Keratinocyte (primary cell): ENCODE results near the gene LRRC63. TPM values are rescaled to one million over a fixed set of nuclear protein-coding genes. Genes with fewer than 3 reads are reported as not detected.

ENCODE experiments used
- DNase-seq: peaks from one replicate; pipeline ENCODE4 v3.0.0-alpha.2; 2011; ENCODE audit warnings: low read depth, missing footprints, low spot score
- FAIRE-seq: peaks from 2 replicates; lab custom pipeline; 2011; peaks lifted over from hg19 to GRCh38; lab: Jason Lieb, UNC
- H2AFZ ChIP-seq: 2 replicates; pipeline ENCODE4 v1.6.0; 2012; ENCODE audit warnings: low read length, control low read depth, inconsistent platforms; ENCODE audit not compliant: control insufficient read depth
- H3K27ac ChIP-seq: 2 replicates; pipeline ENCODE4 v1.5.1; 2011; ENCODE audit warnings: low read length; ENCODE audit not compliant: control insufficient read depth, insufficient read depth
- H3K27me3 ChIP-seq: 3 replicates; pipeline ENCODE4 v1.6.0; 2011; ENCODE audit warnings: low read length; ENCODE audit not compliant: control insufficient read depth, insufficient read depth; ENCODE audit errors: extremely low read depth
- H3K36me3 ChIP-seq, 2 experiments: 2 replicates in 1 of 2; 3 replicates in 1 of 2; pipeline ENCODE4 v1.5.1; 2011; ENCODE audit warnings: low read length in 2 of 2, mild to moderate bottlenecking in 1 of 2; ENCODE audit not compliant: control insufficient read depth in 2 of 2, insufficient read depth in 2 of 2; ENCODE audit errors: extremely low read depth in 1 of 2
- H3K4me1 ChIP-seq: 3 replicates; pipeline ENCODE4 v1.5.1; 2011; ENCODE audit warnings: low read length; ENCODE audit not compliant: control insufficient read depth, insufficient read depth; ENCODE audit errors: extremely low read depth
- H3K4me2 ChIP-seq: 3 replicates; pipeline ENCODE4 v1.6.0; 2011; ENCODE audit warnings: low read depth, low read length; ENCODE audit not compliant: control insufficient read depth, insufficient read depth; ENCODE audit errors: extremely low read depth
- H3K4me3 ChIP-seq, 3 experiments: fragments of 200-600 bp in 1 of 3; sonication (generic) in 1 of 3; 2 replicates in 2 of 3; 3 replicates in 1 of 3; pipeline ENCODE4 v1.5.1; 2011 to 2016; ENCODE audit warnings: low read length in 3 of 3, mild to moderate bottlenecking in 3 of 3, control low read depth in 2 of 3, inconsistent platforms in 1 of 3, low read depth in 1 of 3, mixed read lengths in 1 of 3, mixed run types in 1 of 3, moderate library complexity in 1 of 3; ENCODE audit not compliant: control insufficient read depth in 2 of 3, insufficient read depth in 2 of 3; ENCODE audit errors: extremely low read depth in 1 of 3
- H3K79me2 ChIP-seq: 2 replicates; pipeline ENCODE4 v1.6.0; 2012; ENCODE audit warnings: low read length; ENCODE audit not compliant: control insufficient read depth, insufficient read depth
- H3K9ac ChIP-seq: 3 replicates; pipeline ENCODE4 v1.6.0; 2011; ENCODE audit warnings: low read length; ENCODE audit not compliant: control insufficient read depth, insufficient read depth; ENCODE audit errors: extremely low read depth
- H3K9me1 ChIP-seq: 3 replicates; pipeline ENCODE4 v1.6.0; 2011; ENCODE audit warnings: low read length; ENCODE audit not compliant: control insufficient read depth, insufficient read depth; ENCODE audit errors: extremely low read depth
- H3K9me3 ChIP-seq: 2 replicates; pipeline ENCODE4 v1.5.1; 2012; ENCODE audit warnings: low read depth, low read length; ENCODE audit not compliant: control insufficient read depth
- H4K20me1 ChIP-seq: 3 replicates; pipeline ENCODE4 v1.6.0; 2011; ENCODE audit warnings: low read length; ENCODE audit not compliant: control insufficient read depth, insufficient read depth; ENCODE audit errors: extremely low read depth
- EZH2 ChIP-seq: IDR thresholded peaks from one replicate; pipeline ENCODE4 v1.6.1; 2012; ENCODE audit warnings: inconsistent platforms, mild to moderate bottlenecking, low read length, moderate library complexity
- dilution Hi-C: fragments of 300-500 bp; cut with MboI; formaldehyde crosslinking; loops from one replicate; pipeline ENCODE4 v1.7.0; 2020; ENCODE audit warnings: low sequenced_read_pairs; ENCODE audit not compliant: extremely low pct_ligation_motif_present
- polyA plus RNA-seq, 5 experiments: library from polyadenylated mRNA; depleted of rRNA in 3 of 5; stranded (reverse) in 3 of 5; stranded (forward) in 1 of 5; unstranded in 1 of 5; fragments of >200 nt; gene quantifications; 1 replicate in 1 of 5; 2 replicates in 3 of 5; 3 replicates in 1 of 5; pipeline versions ENCODE4 v1.2.1 to v1.2.3, GENCODE V29; 2011 to 2012; ENCODE audit warnings: missing spikeins in 2 of 5, low read depth in 1 of 5, low replicate concordance in 1 of 5
- TF ChIP-seq, protein P1 (sequence below), 3 experiments: IDR thresholded peaks in 1 of 3; conservative IDR thresholded peaks in 1 of 3; optimal IDR thresholded peaks in 1 of 3; 2 replicates in 2 of 3; 3 replicates in 1 of 3; pipeline versions ENCODE3 to v1.5.1; 2011; ENCODE audit warnings: low read length in 3 of 3, mild to moderate bottlenecking in 3 of 3, moderate library complexity in 2 of 3, control low read depth in 1 of 3, inconsistent platforms in 1 of 3; ENCODE audit not compliant: insufficient read depth in 2 of 3; ENCODE audit errors: extremely low read depth in 1 of 3

LRRC63 gene
- polyA plus RNA-seq, 1 donor (not counting 4 experiments of a cell fraction or from before 2014, with no cell fraction given) = not detected

DNA sequence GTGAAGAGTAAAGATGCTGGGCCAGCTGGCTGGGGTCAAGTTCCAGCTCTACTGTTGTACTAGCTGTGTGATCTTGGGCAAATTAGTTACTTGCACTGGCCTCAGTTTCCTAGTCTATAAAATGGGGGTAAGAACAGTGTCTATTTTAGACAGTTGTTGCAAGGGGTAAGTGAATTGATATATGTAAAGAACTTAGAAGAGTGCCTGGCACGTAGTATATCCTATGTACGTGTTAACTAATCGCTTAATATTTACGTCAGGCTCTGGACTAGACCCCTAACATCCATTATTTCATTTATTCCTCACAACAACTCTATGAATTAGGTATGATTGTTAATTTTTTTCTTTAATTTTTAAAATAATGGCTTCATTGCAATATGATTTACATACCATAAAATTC is 26.1 kb upstream of the LRRC63 start:
- no peak overlapping the region for H3K9ac ChIP-seq
- H3K9me1 ChIP-seq = no peaks in the 10 kb centered on the region
- H3K4me1 ChIP-seq = peaks cover 3% of the 10 kb centered on the region
- H2AFZ ChIP-seq = no peak overlapping the region
- H3K9me3 ChIP-seq = no peaks in the 10 kb centered on the region
- H3K4me3 ChIP-seq = no peak overlapping the region
- H3K36me3 ChIP-seq = no peaks in the 10 kb centered on the region
- no peak overlapping the region for H3K4me2 ChIP-seq
- H4K20me1 ChIP-seq = no peaks in the 10 kb centered on the region
- H3K27ac ChIP-seq = no peak overlapping the region
- DNase-seq (no peak), FAIRE-seq (no peak)
- H3K79me2 ChIP-seq = no peaks in the 10 kb centered on the region
- H3K27me3 ChIP-seq = peaks cover 8% of the 10 kb centered on the region
- TF ChIP-seq, protein P1, sequence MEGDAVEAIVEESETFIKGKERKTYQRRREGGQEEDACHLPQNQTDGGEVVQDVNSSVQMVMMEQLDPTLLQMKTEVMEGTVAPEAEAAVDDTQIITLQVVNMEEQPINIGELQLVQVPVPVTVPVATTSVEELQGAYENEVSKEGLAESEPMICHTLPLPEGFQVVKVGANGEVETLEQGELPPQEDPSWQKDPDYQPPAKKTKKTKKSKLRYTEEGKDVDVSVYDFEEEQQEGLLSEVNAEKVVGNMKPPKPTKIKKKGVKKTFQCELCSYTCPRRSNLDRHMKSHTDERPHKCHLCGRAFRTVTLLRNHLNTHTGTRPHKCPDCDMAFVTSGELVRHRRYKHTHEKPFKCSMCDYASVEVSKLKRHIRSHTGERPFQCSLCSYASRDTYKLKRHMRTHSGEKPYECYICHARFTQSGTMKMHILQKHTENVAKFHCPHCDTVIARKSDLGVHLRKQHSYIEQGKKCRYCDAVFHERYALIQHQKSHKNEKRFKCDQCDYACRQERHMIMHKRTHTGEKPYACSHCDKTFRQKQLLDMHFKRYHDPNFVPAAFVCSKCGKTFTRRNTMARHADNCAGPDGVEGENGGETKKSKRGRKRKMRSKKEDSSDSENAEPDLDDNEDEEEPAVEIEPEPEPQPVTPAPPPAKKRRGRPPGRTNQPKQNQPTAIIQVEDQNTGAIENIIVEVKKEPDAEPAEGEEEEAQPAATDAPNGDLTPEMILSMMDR (optimal IDR thresholded peaks at IDR 0.05 in 1 of 3, IDR thresholded peaks at IDR 0.05 in 1 of 3, conservative IDR thresholded peaks at IDR 0.05 in 1 of 3; ENCODE audit: extremely low read depth in 1 of 3, insufficient read depth in 2 of 3, low read length in 3 of 3) = no peak
- no peak for TF ChIP-seq EZH2
- dilution Hi-C loops = no loop called here

DNA sequence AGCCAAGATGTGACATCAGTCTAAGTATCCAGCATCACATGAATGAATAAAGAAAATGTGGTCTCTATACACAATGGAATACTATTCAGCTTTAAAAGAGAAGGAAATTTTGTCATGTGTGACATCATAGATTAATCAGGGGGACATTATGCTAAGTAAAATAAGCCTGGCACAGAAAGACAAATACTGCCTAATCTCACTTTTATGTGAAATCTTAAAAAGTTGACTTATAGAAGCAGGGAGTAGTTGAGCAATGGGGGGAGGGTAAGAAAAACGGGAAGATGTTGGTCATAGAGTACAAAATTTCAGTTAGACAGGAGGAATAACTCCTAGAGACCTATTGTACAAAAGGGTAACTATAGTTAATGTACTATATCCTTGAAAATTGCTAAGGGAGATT is 19.3 kb upstream of the LRRC63 start:
- FAIRE-seq = no peak
- H2AFZ ChIP-seq = no peak overlapping the region

More for the DNA sequence above, 19.3 kb upstream of the LRRC63 start:
- H3K4me1 ChIP-seq = no peaks in the 10 kb centered on the region
- H4K20me1 ChIP-seq = no peaks in the 10 kb centered on the region
- dilution Hi-C loops = no loop called here
- no peak for TF ChIP-seq EZH2
- TF ChIP-seq, protein P1 (optimal IDR thresholded peaks at IDR 0.05 in 1 of 3, IDR thresholded peaks at IDR 0.05 in 1 of 3, conservative IDR thresholded peaks at IDR 0.05 in 1 of 3; ENCODE audit: extremely low read depth in 1 of 3, insufficient read depth in 2 of 3, low read length in 3 of 3) = no peak
- DNase-seq = no peak
- no peaks in the 10 kb centered on the region for H3K27me3 ChIP-seq
- H3K9me3 ChIP-seq = no peaks in the 10 kb centered on the region
- H3K79me2 ChIP-seq = no peaks in the 10 kb centered on the region
- no peaks in the 10 kb centered on the region for H3K9me1 ChIP-seq
- no peak overlapping the region for H3K4me3 ChIP-seq
- no peak overlapping the region for H3K4me2 ChIP-seq
- H3K27ac ChIP-seq = no peak overlapping the region
- no peaks in the 10 kb centered on the region for H3K36me3 ChIP-seq
- no peak overlapping the region for H3K9ac ChIP-seq
